Measurements from ENCODE around the gene RGS2.

The RGS2 gene

GRCh38 chr1:192793983-192794767, 14.7 kb upstream of the RGS2 start:
- Histone ChIP-seq H3K9me3 (ENCODE audit: control insufficient read depth, insufficient read depth, low read depth, low read length) (no peaks in the 10 kb centered on the region), H3K36me3 (ENCODE audit: control insufficient read depth in 2 of 2, insufficient read depth in 1 of 2, low read length in 2 of 2) (no peaks in the 10 kb centered on the region), H3K27ac (ENCODE audit: extremely low read depth, low read depth, low read length) (no peak overlapping the region), H3K4me3 (ENCODE audit: low read depth, low read length) (no peak overlapping the region), H3K4me1 (ENCODE audit: control insufficient read depth, insufficient read depth, low read length) (no peaks in the 10 kb centered on the region)
- POLR2A ChIA-PET: no interaction called here
- TF ChIP-seq ZFHX2 (tag by site-specific recombination; conservative IDR thresholded peaks at IDR 0.05) (no peak), ZNF132 (tag by site-specific recombination; IDR thresholded peaks at IDR 0.05; ENCODE audit: borderline replicate concordance) (no peak), WT1 (tag by site-specific recombination; IDR thresholded peaks at IDR 0.05) (no peak), ZNF514 (tag by site-specific recombination; IDR thresholded peaks at IDR 0.05) (no peak), KLF8 (tag by site-specific recombination; IDR thresholded peaks at IDR 0.05) (no peak), ZNF571 (tag by site-specific recombination; IDR thresholded peaks at IDR 0.05) (no peak), KLF16 (tag by site-specific recombination; IDR thresholded peaks at IDR 0.05) (no peak), SCRT2 (tag by site-specific recombination; IDR thresholded peaks at IDR 0.05) (no peak)
- CTCF ChIA-PET: interaction anchor here (0.6 kb wide), 1 partner anchor 109 kb away, joined by 3 read pairs; no protein-coding TSS in a partner anchor

- no peak overlapping the region for H3K4me3 ChIP-seq (ENCODE audit: low read depth, low read length)
- no peaks in the 10 kb centered on the region for H3K36me3 ChIP-seq (ENCODE audit: control insufficient read depth in 2 of 2, insufficient read depth in 1 of 2, low read length in 2 of 2)
- ChIA-PET POLR2A (no interaction called here), CTCF (no interaction called here)
- H3K4me1 ChIP-seq (ENCODE audit: control insufficient read depth, insufficient read depth, low read length): no peaks in the 10 kb centered on the region
- no peak for TF ChIP-seq ZNF350 (tag by site-specific recombination; IDR thresholded peaks at IDR 0.05)
- TF ChIP-seq ZNF692 (tag by site-specific recombination; IDR thresholded peaks at IDR 0.05): no peak
- TF ChIP-seq ZEB2 (tag by site-specific recombination; IDR thresholded peaks at IDR 0.05): no peak
- TF ChIP-seq GLI4 (tag by site-specific recombination; IDR thresholded peaks at IDR 0.05): no peak
- TF ChIP-seq ZNF239 (tag by site-specific recombination; IDR thresholded peaks at IDR 0.05): no peak
- TF ChIP-seq ZNF114 (tag by site-specific recombination; IDR thresholded peaks at IDR 0.05): no peak
- TF ChIP-seq ZNF366 (tag by site-specific recombination; conservative IDR thresholded peaks at IDR 0.05): no peak
- no peak for TF ChIP-seq ZNF292 (tag by site-specific recombination; IDR thresholded peaks at IDR 0.05; ENCODE audit: borderline replicate concordance, low read depth)
- TF ChIP-seq ZNF10 (tag by site-specific recombination; IDR thresholded peaks at IDR 0.05): no peak
- TF ChIP-seq ZNF488 (tag by site-specific recombination; IDR thresholded peaks at IDR 0.05): no peak
- no peak for TF ChIP-seq ZNF24 (tag by site-specific recombination; IDR thresholded peaks at IDR 0.05)
- no peak for TF ChIP-seq ZNF670 (tag by site-specific recombination; IDR thresholded peaks at IDR 0.05; ENCODE audit: low read depth)
- no peak for TF ChIP-seq ZNF48 (tag by site-specific recombination; IDR thresholded peaks at IDR 0.05)
- no peak for TF ChIP-seq OSR2 (tag by site-specific recombination; IDR thresholded peaks at IDR 0.05)
- no peak for TF ChIP-seq ZNF610 (tag by site-specific recombination; IDR thresholded peaks at IDR 0.05; ENCODE audit: borderline replicate concordance)
- H3K9me3 ChIP-seq (ENCODE audit: control insufficient read depth, insufficient read depth, low read depth, low read length): no peaks in the 10 kb centered on the region
- no peak overlapping the region for H3K27ac ChIP-seq (ENCODE audit: extremely low read depth, low read depth, low read length)
These were observed 14.1 kb upstream of the RGS2 start for GRCh38 chr1:192794768-192795035.

Measured in HEK293 (cell line).